ENCODE measurements around the gene ISL2.

Gene ISL2

GRCh38 chr15:76343313-76343996 is 6.9 kb downstream of the ISL2 start:
- no peak for DNase-seq

- DNase-seq = no peak
Measured at GRCh38 chr15:76344893-76345582, 8.5 kb downstream of the ISL2 start.

GRCh38 chr15:76345583-76345879 is 9.0 kb downstream of the ISL2 start:
- DNase-seq = no peak

GRCh38 chr15:76345880-76346668 is 9.5 kb downstream of the ISL2 start:
- peak in 1 of 2 donors; percentile 19 for DNase-seq

- peak in 1 of 2 donors; percentile 22 for DNase-seq
Measured at GRCh38 chr15:76346669-76347481, 10.3 kb downstream of the ISL2 start.

- DNase-seq = no peak
Measured at GRCh38 chr15:76347482-76348055, 11.0 kb downstream of the ISL2 start.

- DNase-seq = no peak
Measured at GRCh38 chr15:76349301-76350070, 12.9 kb downstream of the ISL2 start.

- DNase-seq = no peak
Measured at GRCh38 chr15:76353023-76353577, 16.5 kb downstream of the ISL2 start.

GRCh38 chr15:76353903-76354302 is 17.3 kb downstream of the ISL2 start:
- DNase-seq = no peak

- no peak for DNase-seq
Measured at GRCh38 chr15:76354823-76355440, 18.4 kb downstream of the ISL2 start.

- no peak for DNase-seq
Measured at GRCh38 chr15:76358453-76358852, 21.9 kb downstream of the ISL2 start.

GRCh38 chr15:76359152-76359551 is 22.6 kb downstream of the ISL2 start:
- DNase-seq = no peak

- DNase-seq = no peak
Measured at GRCh38 chr15:76360416-76360815, 23.8 kb downstream of the ISL2 start.

GRCh38 chr15:76363251-76363650 is 26.7 kb downstream of the ISL2 start:
- no peak for DNase-seq

- DNase-seq = no peak
Measured at GRCh38 chr15:76366714-76367113, 30.1 kb downstream of the ISL2 start.

- no peak for DNase-seq
Measured at GRCh38 chr15:76368122-76368621, 31.6 kb downstream of the ISL2 start.

GRCh38 chr15:76376029-76376428 is 39.5 kb downstream of the ISL2 start:
- DNase-seq = no peak

GRCh38 chr15:76376816-76377215 is 40.2 kb downstream of the ISL2 start:
- DNase-seq = no peak

GRCh38 chr15:76377217-76377616 is 40.6 kb downstream of the ISL2 start:
- DNase-seq = no peak

GRCh38 chr15:76377751-76378150 is 41.2 kb downstream of the ISL2 start:
- DNase-seq = no peak

GRCh38 chr15:76378691-76379090 is 42.1 kb downstream of the ISL2 start:
- no peak for DNase-seq
